Astrocyte of the spinal cord (primary cell): ENCODE results near the gene TMEM200C.

Experiments used
- DNase-seq: peaks from one replicate; pipeline ENCODE4 v3.0.0; 2011; ENCODE audit warnings: low read depth, low spot score
- H3K4me3 ChIP-seq: 2 replicates; pipeline ENCODE4 v1.5.1; 2011; ENCODE audit warnings: low read depth, mild to moderate bottlenecking, low read length, moderate library complexity
- CTCF ChIP-seq: IDR thresholded peaks from 2 replicates; pipeline ENCODE4 v1.5.1; 2012; ENCODE audit warnings: low read depth, mild to moderate bottlenecking, low read length, inconsistent platforms
- in situ Hi-C: cut with HindIII; loops from 2 replicates; pipeline ENCODE4 v1.10.0; 2017; ENCODE audit warnings: low sequenced_read_pairs

The TMEM200C gene

GRCh38 chr18:5841518-5841917 lies 53.8 kb downstream of the TMEM200C start:
- no peak for TF ChIP-seq CTCF
- in situ Hi-C loops: no loop called here
- no peak overlapping the region for H3K4me3 ChIP-seq
- no peak for DNase-seq

- no peak for DNase-seq
- in situ Hi-C loops: no loop called here
- no peak overlapping the region for H3K4me3 ChIP-seq
- TF ChIP-seq CTCF: no peak
These were observed 54.8 kb downstream of the TMEM200C start for GRCh38 chr18:5840547-5840946.

GRCh38 chr18:5840025-5840424 lies 55.3 kb downstream of the TMEM200C start:
- H3K4me3 ChIP-seq: no peak overlapping the region
- TF ChIP-seq CTCF: no peak
- in situ Hi-C loops: no loop called here
- no peak for DNase-seq

GRCh38 chr18:5839102-5839501 lies 56.2 kb downstream of the TMEM200C start:
- in situ Hi-C loops: no loop called here
- no peak overlapping the region for H3K4me3 ChIP-seq
- no peak for TF ChIP-seq CTCF
- no peak for DNase-seq
